ENCODE results near the gene TMEM218.

TMEM218 gene

GRCh38 chr11:125088576-125089455 is 22.6 kb downstream of the TMEM218 start:
- TF ChIP-seq CTCF (IDR thresholded peaks at IDR 0.05; ENCODE audit: poor library complexity, severe bottlenecking), result no peak
- no peak overlapping the region for H3K4me3 ChIP-seq (ENCODE audit: severe bottlenecking)
- no peak for ATAC-seq (ENCODE audit: low read depth)
- no peaks in the 10 kb centered on the region for H3K9me3 ChIP-seq (ENCODE audit: severe bottlenecking)
- H3K36me3 ChIP-seq (ENCODE audit: low read depth), result peaks cover 30% of the 10 kb centered on the region
- H3K27me3 ChIP-seq (ENCODE audit: insufficient read depth, poor library complexity, severe bottlenecking), result no peaks in the 10 kb centered on the region
- peak overlapping the region; percentile 16 for H3K27ac ChIP-seq (ENCODE audit: poor library complexity, severe bottlenecking)
- no peak for DNase-seq (ENCODE audit: low spot score)
- peaks cover 10% of the 10 kb centered on the region for H3K4me1 ChIP-seq (ENCODE audit: insufficient read depth, poor library complexity, severe bottlenecking)

DNA sequence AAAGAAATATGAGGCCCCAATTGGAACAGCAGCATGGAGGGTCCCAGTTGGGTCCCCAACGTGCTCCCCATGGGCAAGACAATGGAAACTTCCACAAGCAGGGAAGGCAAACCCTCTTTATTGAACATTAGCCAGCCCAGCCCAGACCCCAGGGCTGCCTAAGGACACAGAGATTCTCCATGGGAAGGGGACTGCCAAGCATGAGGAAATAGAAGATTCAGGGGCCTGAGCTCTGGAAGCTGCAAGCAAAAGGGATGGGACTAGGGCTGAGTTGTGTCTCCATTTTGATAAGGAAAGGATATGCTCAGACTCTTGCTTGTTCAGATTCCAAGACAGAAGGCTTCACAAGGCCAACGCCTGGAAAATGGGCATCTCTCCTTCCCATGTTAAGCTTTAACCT is 23.3 kb downstream of the TMEM218 start:
- ATAC-seq (ENCODE audit: low read depth), result no peak
- H3K27ac ChIP-seq (ENCODE audit: poor library complexity, severe bottlenecking), result peak overlapping the region; percentile 16

GRCh38 chr11:125086633-125087296 is 24.7 kb downstream of the TMEM218 start:
- peak overlapping the region; percentile 16 for H3K27ac ChIP-seq (ENCODE audit: poor library complexity, severe bottlenecking)
- H3K27me3 ChIP-seq (ENCODE audit: insufficient read depth, poor library complexity, severe bottlenecking), result no peaks in the 10 kb centered on the region
- no peak for ATAC-seq (ENCODE audit: low read depth)
- DNase-seq (ENCODE audit: low spot score), result no peak
- no peak for TF ChIP-seq CTCF (IDR thresholded peaks at IDR 0.05; ENCODE audit: poor library complexity, severe bottlenecking)
- no peak overlapping the region for H3K4me3 ChIP-seq (ENCODE audit: severe bottlenecking)
- peaks cover 25% of the 10 kb centered on the region for H3K4me1 ChIP-seq (ENCODE audit: insufficient read depth, poor library complexity, severe bottlenecking)
- peaks cover 37% of the 10 kb centered on the region for H3K36me3 ChIP-seq (ENCODE audit: low read depth)
- no peaks in the 10 kb centered on the region for H3K9me3 ChIP-seq (ENCODE audit: severe bottlenecking)

More for the DNA sequence above, 23.3 kb downstream of the TMEM218 start:
- TF ChIP-seq CTCF (IDR thresholded peaks at IDR 0.05; ENCODE audit: poor library complexity, severe bottlenecking), result no peak
- H3K4me3 ChIP-seq (ENCODE audit: severe bottlenecking), result no peak overlapping the region
- no peaks in the 10 kb centered on the region for H3K9me3 ChIP-seq (ENCODE audit: severe bottlenecking)
- peaks cover 16% of the 10 kb centered on the region for H3K4me1 ChIP-seq (ENCODE audit: insufficient read depth, poor library complexity, severe bottlenecking)
- peaks cover 30% of the 10 kb centered on the region for H3K36me3 ChIP-seq (ENCODE audit: low read depth)
- no peaks in the 10 kb centered on the region for H3K27me3 ChIP-seq (ENCODE audit: insufficient read depth, poor library complexity, severe bottlenecking)
- no peak for DNase-seq (ENCODE audit: low spot score)

DNA sequence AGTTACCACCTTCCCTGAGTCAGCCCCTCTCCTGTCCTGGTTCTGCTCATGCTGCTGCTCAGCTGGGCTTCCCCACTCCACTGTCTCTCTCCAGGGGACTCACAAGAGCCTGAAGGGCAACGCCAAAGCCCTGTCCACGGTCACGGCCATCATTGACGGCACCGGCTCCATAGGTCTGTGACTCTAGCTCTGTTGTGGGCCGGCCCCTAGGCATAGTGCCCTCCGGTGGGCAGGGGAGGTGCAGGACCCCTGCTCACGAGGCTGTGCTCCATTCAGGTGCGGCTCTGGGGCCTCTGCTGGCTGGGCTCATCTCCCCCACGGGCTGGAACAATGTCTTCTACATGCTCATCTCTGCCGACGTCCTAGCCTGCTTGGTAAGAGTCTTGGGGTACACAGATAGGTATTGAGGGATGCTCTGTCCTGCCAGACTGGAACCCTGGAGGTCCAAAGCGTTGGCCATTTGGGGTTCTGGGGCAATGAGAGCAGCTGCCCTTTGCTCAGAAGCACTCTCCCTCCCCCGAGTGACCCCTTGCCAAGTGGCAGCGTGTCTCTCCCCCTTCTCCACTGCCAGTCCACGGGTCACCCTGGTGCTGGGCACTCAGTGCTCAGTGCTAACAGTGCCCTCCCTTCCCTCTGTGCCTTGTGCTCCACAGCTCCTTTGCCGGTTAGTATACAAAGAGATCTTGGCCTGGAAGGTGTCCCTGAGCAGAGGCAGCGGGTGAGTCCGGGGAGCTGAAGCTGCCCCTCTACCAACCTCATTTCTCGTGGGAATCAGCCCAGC is 25.9 kb downstream of the TMEM218 start:
- Histone ChIP-seq H3K27me3 (ENCODE audit: insufficient read depth, poor library complexity, severe bottlenecking) (no peaks in the 10 kb centered on the region), H3K36me3 (ENCODE audit: low read depth) (peaks cover 37% of the 10 kb centered on the region), H3K9me3 (ENCODE audit: severe bottlenecking) (no peaks in the 10 kb centered on the region), H3K4me3 (ENCODE audit: severe bottlenecking) (no peak overlapping the region), H3K27ac (ENCODE audit: poor library complexity, severe bottlenecking) (no peak overlapping the region), H3K4me1 (ENCODE audit: insufficient read depth, poor library complexity, severe bottlenecking) (peaks cover 17% of the 10 kb centered on the region)
- no peak for TF ChIP-seq CTCF (IDR thresholded peaks at IDR 0.05; ENCODE audit: poor library complexity, severe bottlenecking)
- ATAC-seq (ENCODE audit: low read depth), result no peak
- no peak for DNase-seq (ENCODE audit: low spot score)

Measured in RWPE2 (cell line).